MCF 10A (cell line): ENCODE data around the gene STAT1. TPM values are rescaled to one million over a fixed set of nuclear protein-coding genes. Genes with fewer than 3 reads are reported as not detected.

Experiments
- BruUV-seq: library from RNA; stranded (reverse); fragments of 400-500 nt; replicated peaks from 2 replicates; lab custom pipeline; 2021; lab: Mats Ljungman, UMichigan
- CTCF ChIA-PET: fragments of 300-600 bp; sonication (Branson Sonifier 250); formaldehyde crosslinking; extraction: SDS; loops from one replicate; lab custom pipeline; 2021; ENCODE audit warnings: antibody characterized with exemption, inconsistent platforms; lab: Yijun Ruan, JAX
- POLR2A ChIA-PET: fragments of 300-600, 350-650 bp; sonication (Branson Sonifier 250); formaldehyde crosslinking; extraction: SDS; loops from one replicate; lab custom pipeline; 2020; ENCODE audit warnings: antibody characterized with exemption, inconsistent platforms; lab: Yijun Ruan, JAX
- DNase-seq: peaks from one replicate; pipeline ENCODE4 v3.0.0-alpha.2; 2018; ENCODE audit not compliant: unreplicated experiment
- H3K27ac Mint-ChIP-seq: one replicate; pipeline ENCODE4 v1.8.0; 2022; ENCODE audit warnings: mild to moderate bottlenecking, low read depth, mixed read lengths; ENCODE audit not compliant: unreplicated experiment
- H3K27me3 Mint-ChIP-seq: one replicate; pipeline ENCODE4 v1.8.0; 2022; ENCODE audit warnings: mixed read lengths; ENCODE audit not compliant: insufficient read depth, unreplicated experiment
- H3K36me3 Mint-ChIP-seq: one replicate; pipeline ENCODE4 v1.8.0; 2022; ENCODE audit warnings: mild to moderate bottlenecking, moderate library complexity, mixed read lengths; ENCODE audit not compliant: insufficient read depth, unreplicated experiment
- H3K4me1 Mint-ChIP-seq: one replicate; pipeline ENCODE4 v1.8.0; 2022; ENCODE audit warnings: mixed read lengths; ENCODE audit not compliant: insufficient read depth, unreplicated experiment
- H3K4me3 Mint-ChIP-seq: one replicate; pipeline ENCODE4 v1.8.0; 2022; ENCODE audit warnings: mild to moderate bottlenecking, moderate library complexity, mixed read lengths; ENCODE audit not compliant: unreplicated experiment
- H3K9me3 Mint-ChIP-seq: one replicate; pipeline ENCODE4 v1.8.0; 2022; ENCODE audit warnings: mixed read lengths; ENCODE audit not compliant: unreplicated experiment
- CTCF ChIP-seq: fragments of 200-600 bp; IDR thresholded peaks from one replicate; pipeline ENCODE4 v1.8.0; 2022; ENCODE audit warnings: antibody characterized with exemption, mild to moderate bottlenecking; ENCODE audit not compliant: unreplicated experiment
- intact Hi-C: fragments of 100-400 bp; cut with micrococcal nuclease; formaldehyde crosslinking; loops from 2 replicates; pipeline ENCODE4 v1.14.1; 2022
- total RNA-seq: library from RNA; stranded (reverse); gene quantifications from 2 replicates; pipeline ENCODE4 v1.2.3, GENCODE V29; 2022

Gene STAT1
- total RNA-seq, 1 experiment from 2014 or later, result 36.9 TPM

- peak; percentile 72 for DNase-seq
- no peak for TF ChIP-seq CTCF
- ChIA-PET CTCF (interaction anchor here (0.6 to 1.2 kb wide), 5 partner anchors 9 to 217 kb away, joined by 3 to 4 read pairs (median 4); no protein-coding TSS in a partner anchor), POLR2A (interaction anchor here (0.7 to 4.4 kb wide), 8 partner anchors 9 to 235 kb away, joined by 3 to 40 read pairs (median 4); partner anchors contain the start of gene STAT1)
- BruUV-seq, result no TSS peak
- Mint-ChIP-seq H3K9me3 (no peaks in the 10 kb centered on the region), H3K4me3 (peak overlapping the region; percentile 16), H3K27ac (peak overlapping the region; percentile 87), H3K27me3 (no peaks in the 10 kb centered on the region), H3K36me3 (peaks cover 79% of the 10 kb centered on the region), H3K4me1 (peaks cover 14% of the 10 kb centered on the region)
- intact Hi-C loops, result no loop called here
These were observed 12.9 kb downstream of the STAT1 start for GRCh38 chr2:191001032-191001431.

- Mint-ChIP-seq H3K4me1 (peaks cover 14% of the 10 kb centered on the region), H3K36me3 (peaks cover 86% of the 10 kb centered on the region), H3K4me3 (no peak overlapping the region), H3K27me3 (no peaks in the 10 kb centered on the region), H3K9me3 (no peaks in the 10 kb centered on the region), H3K27ac (peak overlapping the region; percentile 87)
- CTCF ChIA-PET, result interaction anchor here (0.6 to 1.2 kb wide), 5 partner anchors 10 to 111 kb away, joined by 3 to 4 read pairs (median 4); no protein-coding TSS in a partner anchor
- BruUV-seq, result no TSS peak
- intact Hi-C loops, result loop anchor here (5.0 kb wide), 1 partner anchor 32 kb away; no protein-coding TSS in a partner anchor
- DNase-seq, result no peak
- no peak for TF ChIP-seq CTCF
- POLR2A ChIA-PET, result interaction anchor here (0.6 to 4.4 kb wide), 7 partner anchors 10 to 234 kb away, joined by 3 to 40 read pairs (median 4); partner anchors contain the start of gene STAT1
These were observed 13.9 kb downstream of the STAT1 start for GRCh38 chr2:190999949-191000665.

- ChIA-PET CTCF (interaction anchor here (0.6 kb wide), 1 partner anchor 48 kb away, joined by 3 read pairs; no protein-coding TSS in a partner anchor), POLR2A (interaction anchor here (1.7 to 1.9 kb wide), 2 partner anchors 12 to 14 kb away, joined by 6 to 7 read pairs; no protein-coding TSS in a partner anchor)
- H3K27me3 Mint-ChIP-seq, result no peaks in the 10 kb centered on the region
- no peak for DNase-seq
- no peak overlapping the region for H3K4me3 Mint-ChIP-seq
- H3K27ac Mint-ChIP-seq, result no peak overlapping the region
- no TSS peak for BruUV-seq
- H3K4me1 Mint-ChIP-seq, result peaks cover 14% of the 10 kb centered on the region
- intact Hi-C loops, result loop anchor here (5.0 kb wide), 1 partner anchor 33 kb away; no protein-coding TSS in a partner anchor
- H3K9me3 Mint-ChIP-seq, result no peaks in the 10 kb centered on the region
- H3K36me3 Mint-ChIP-seq, result peaks cover 86% of the 10 kb centered on the region
- TF ChIP-seq CTCF, result no peak
These were observed 14.9 kb downstream of the STAT1 start for GRCh38 chr2:190999058-190999457.

GRCh38 chr2:190997526-190998113 is 16.4 kb downstream of the STAT1 start:
- ChIA-PET CTCF (interaction anchor here (0.7 to 1.4 kb wide), 3 partner anchors 9 to 158 kb away, joined by 3 to 7 read pairs (median 3); no protein-coding TSS in a partner anchor), POLR2A (interaction anchor here (0.7 to 1.9 kb wide), 4 partner anchors 10 to 116 kb away, joined by 3 to 7 read pairs (median 4); no protein-coding TSS in a partner anchor)
- Mint-ChIP-seq H3K27me3 (no peaks in the 10 kb centered on the region), H3K9me3 (no peaks in the 10 kb centered on the region), H3K27ac (no peak overlapping the region), H3K36me3 (peaks cover 86% of the 10 kb centered on the region), H3K4me1 (peaks cover 14% of the 10 kb centered on the region), H3K4me3 (no peak overlapping the region)
- BruUV-seq, result no TSS peak
- no peak for DNase-seq
- intact Hi-C loops, result loop anchor here (5.0 kb wide), 1 partner anchor 35 kb away; no protein-coding TSS in a partner anchor
- TF ChIP-seq CTCF, result no peak
